HG03108 (cell line): ENCODE measurements around the gene KANSL1.
"Not testable (repeated sequence)": the region's sequence is repeated elsewhere in the genome, so short reads cannot be mapped to it uniquely, and the experiment has no call there.

Source experiments
- ATAC-seq: cut with Tn5 transposase; IDR thresholded peaks from one replicate; pipeline ENCODE4 v1.9.1; 2021; ENCODE audit warnings: moderate library complexity; ENCODE audit not compliant: unreplicated experiment

Gene KANSL1, protein sequence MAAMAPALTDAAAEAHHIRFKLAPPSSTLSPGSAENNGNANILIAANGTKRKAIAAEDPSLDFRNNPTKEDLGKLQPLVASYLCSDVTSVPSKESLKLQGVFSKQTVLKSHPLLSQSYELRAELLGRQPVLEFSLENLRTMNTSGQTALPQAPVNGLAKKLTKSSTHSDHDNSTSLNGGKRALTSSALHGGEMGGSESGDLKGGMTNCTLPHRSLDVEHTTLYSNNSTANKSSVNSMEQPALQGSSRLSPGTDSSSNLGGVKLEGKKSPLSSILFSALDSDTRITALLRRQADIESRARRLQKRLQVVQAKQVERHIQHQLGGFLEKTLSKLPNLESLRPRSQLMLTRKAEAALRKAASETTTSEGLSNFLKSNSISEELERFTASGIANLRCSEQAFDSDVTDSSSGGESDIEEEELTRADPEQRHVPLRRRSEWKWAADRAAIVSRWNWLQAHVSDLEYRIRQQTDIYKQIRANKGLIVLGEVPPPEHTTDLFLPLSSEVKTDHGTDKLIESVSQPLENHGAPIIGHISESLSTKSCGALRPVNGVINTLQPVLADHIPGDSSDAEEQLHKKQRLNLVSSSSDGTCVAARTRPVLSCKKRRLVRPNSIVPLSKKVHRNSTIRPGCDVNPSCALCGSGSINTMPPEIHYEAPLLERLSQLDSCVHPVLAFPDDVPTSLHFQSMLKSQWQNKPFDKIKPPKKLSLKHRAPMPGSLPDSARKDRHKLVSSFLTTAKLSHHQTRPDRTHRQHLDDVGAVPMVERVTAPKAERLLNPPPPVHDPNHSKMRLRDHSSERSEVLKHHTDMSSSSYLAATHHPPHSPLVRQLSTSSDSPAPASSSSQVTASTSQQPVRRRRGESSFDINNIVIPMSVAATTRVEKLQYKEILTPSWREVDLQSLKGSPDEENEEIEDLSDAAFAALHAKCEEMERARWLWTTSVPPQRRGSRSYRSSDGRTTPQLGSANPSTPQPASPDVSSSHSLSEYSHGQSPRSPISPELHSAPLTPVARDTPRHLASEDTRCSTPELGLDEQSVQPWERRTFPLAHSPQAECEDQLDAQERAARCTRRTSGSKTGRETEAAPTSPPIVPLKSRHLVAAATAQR (N-terminal part only)

DNA sequence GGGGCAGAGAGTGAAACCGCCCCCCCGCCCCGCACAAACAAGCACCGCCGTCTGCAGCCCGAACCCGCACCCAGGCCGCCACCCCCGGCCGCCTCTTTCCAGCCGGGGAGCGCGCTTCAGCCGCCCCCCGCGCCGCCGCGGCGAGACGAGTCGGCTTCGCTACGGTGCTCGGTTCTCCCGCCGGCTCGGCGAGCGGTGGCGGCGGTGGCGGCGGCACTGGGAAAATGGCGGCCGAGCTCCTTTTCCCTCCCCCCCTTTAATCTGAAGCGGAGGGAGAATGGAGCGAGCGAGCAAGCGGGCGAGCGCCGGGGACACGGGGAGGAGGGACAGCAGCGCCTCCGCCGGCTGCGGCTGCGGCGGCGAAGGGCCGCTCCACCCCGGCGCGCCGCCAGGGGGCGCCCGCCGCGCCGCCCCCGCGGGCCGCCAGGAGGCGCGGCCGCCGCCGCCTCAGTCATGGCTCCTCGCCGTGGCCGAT is at the start of gene KANSL1:
Gene KANSL1, minus strand, starts transcription at position 279 of the 475 bp plus-strand sequence. CDS start 21,286 bp downstream, outside the sequence.
- peak; percentile 53 for ATAC-seq

DNA sequence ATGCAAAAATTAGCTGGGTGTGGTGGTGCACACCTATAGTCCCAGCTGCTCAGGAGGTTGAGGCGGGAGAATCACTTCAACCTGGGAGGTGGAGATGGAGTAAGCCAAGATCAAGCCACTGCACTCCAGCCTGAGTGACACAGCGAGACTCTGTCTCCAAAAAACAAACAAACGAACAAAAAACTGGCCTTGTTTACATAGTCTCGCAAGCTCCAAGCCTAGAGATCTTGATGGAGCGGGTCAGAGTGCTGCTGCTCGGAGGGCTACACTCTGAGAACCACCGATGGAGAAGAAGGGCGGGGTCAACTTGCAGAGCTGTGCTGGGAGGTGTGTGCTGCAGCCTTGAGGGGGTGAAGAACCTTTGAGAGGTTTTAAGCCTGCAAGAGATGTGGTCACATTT is 38.1 kb upstream of the KANSL1 start:
- ATAC-seq, result not testable (repeated sequence)

DNA sequence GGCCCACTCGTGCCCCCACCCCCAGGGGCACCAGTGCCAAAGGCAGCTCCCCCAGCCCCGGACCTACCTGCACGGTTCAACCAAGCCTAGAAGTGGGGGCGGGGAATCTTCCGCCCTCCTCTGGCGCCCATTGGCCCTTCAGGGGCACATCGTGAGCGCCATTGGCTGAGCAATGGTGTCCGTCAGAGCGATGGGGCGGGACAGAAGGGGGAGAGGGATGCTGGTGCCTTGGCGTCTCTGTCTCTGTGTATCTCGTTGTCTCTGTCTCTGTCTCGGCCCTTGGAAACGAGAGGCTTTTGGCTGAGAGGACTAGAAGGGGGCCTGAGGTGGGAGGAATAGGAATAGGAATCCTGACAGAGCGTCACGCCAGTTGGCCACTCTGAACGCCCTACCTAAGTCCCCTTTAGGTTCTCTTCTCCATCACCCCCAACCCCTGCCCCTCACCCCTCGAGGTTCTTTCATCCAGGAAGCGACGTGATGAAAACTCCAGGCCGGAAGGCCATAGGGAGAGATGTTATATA is 32.1 kb upstream of the KANSL1 start:
- ATAC-seq, result peak; percentile 99

DNA sequence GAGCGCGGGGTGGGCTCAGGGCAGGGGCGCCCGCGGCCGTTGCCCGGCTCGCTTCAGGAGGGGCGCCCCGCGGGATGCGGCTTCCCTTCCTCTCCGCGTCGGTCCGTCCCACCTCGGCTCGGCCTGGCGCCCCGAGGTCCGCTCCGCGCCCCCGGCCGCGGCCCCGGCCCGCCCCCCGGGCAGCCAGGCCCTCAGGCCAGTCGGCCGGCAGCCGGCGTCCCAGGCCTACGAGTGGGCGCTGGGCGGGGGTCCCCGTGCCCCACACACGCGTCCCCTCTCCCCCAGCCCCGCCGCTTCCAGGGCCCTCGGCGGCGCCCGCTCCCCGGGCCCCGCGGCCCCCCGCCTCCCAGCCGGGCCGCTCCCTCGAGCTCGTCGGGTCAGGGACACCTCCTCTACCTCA is 31.6 kb upstream of the KANSL1 start:
- ATAC-seq, result peak; percentile 44

DNA sequence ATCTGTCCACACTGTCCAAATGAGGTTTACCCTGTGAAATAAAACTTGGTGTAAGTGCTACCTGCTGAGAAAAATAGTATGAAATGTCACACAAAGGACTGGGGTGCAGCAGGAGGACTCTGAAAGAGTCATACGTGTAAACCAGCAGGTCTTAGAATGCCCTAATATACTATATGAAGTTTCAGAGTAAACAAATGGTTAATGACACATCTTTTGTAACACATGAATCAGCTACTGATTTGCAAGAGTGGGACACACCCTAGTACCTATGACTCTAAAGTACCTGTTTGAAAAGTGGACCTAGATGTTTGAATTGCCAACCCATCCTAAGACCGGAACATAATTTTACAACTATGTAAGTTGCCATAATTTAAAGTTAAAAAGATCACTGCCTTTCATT is 29.8 kb upstream of the KANSL1 start:
- ATAC-seq, result not testable (repeated sequence)

DNA sequence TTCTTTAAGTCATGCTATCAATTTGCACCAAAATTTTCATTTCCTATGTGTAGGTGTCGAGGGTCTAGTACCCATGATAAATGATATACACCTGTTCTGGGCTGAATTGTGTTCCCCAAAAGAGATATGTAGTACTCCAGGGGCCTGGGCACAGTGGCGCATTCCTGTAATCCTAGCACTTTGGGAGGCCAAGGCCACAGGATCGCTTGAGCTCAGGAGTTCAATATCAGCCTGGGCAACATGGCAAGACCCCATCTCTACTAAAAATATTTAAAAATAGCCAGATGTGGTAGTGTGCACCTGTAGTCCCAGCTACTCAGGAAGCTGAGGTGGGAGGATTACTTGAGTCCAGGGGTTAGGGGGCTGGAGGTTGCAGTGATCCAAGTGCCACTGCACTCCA is 23.5 kb upstream of the KANSL1 start:
- no peak for ATAC-seq

DNA sequence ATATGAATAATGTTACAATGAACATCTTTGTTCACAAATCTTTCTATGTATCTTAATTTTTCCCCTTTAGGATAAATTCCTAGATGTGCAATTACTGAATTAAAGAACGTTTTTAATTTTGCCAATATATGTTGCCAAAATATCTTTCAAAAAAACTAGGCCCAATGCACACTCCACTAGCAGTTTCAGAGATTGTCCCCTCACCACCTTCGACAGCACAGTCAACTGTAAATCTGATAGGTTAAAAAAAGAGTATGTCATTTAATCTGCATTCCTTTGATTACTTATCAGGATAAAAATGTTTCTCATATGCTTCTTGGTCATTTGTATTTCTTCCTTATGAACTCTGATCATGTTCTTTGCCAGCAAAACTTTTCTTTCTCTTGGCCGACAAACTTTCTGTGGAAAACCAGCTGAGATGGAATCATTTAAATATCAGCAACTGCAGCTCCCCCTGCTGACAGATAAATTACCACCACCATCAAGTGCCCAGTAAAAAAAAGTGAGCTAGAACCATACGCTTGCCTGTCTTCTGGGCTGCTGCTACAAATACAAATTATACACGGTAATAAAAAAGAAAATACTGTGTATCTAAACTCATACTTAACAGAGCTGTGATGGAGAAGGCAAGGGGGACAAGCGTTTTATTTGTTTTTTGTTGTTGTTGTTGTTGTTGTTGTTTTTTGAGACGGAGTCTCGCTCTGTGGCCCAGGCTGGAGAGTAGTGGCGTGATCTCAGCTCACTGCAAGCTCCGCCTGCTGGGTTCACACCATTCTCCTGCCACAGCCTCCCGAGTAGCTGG is 19.6 kb upstream of the KANSL1 start:
- no peak for ATAC-seq

DNA sequence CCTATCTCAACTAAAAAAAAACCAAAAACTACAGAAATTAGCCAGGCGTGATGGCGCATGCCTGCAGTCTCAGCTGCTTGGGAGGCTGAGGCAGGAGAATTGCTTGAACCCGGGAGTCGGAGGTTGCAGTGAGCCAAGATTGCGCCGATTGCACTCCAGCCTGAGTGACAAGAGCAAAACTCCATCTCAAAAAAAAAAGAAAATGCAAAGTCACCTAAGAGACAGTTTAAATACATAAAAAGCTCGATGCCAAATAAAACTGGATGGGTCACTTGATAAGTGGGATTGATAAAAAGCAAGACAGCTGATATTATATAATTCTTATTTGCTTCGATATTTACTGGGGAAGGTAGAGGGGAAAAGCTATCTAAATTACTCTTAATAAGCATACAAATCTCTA is 15.8 kb upstream of the KANSL1 start:
- ATAC-seq, result no peak

DNA sequence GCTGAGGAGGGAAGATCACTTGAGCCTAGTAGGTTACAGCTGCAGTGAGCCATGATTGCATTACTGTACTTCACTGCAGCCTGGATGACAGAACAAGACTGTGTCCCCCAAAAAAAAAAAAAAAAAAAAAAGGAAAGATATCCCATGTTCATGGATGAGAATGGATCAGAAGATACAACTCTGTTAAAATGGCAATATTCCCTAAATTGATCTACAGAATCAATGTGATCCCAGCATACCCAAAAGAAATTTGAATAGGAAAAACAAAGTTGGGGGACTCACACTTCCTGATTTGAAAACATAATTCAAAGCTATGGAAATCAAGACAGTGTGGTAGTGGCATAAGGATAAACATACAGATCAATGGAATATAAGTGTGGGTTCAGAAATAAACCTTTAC is 12.7 kb upstream of the KANSL1 start:
- no peak for ATAC-seq

DNA sequence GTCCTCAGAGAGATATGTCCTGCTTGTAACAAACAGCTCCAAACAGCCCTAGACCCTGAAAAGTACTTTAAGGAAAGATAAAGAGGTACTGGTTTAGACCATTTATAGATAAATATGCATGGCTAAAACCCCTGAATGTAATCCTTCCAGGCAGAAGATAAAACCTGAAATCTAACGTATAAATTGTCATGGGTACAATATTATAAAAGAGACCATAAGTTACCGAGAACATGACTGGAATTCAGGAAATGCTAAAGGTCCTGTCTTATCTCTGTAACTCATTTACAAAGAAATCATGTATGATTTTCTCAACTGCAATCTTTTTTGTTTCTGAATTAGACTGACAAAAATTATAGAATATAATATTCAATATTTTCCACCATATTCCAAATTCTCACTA is 9.2 kb upstream of the KANSL1 start:
- ATAC-seq, result no peak

DNA sequence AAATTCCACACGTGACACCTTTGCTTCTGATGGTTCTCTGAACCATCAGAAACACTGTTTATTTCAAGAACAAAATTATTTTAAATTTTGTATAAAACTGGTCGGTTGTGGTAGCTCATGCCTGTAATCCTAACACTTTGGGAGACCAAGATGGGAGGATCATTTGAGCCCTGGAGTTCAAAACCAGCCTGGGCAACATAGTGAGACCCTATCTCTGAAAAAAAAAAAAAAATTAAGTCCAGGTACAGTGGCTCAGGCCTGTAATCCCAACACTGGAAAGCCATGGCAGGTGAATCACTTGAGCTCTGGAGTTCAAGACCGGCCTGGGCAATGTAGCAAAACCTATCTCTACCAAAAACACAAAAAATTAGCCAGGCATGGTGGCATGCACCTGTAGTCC is 8.3 kb upstream of the KANSL1 start:
- no peak for ATAC-seq

DNA sequence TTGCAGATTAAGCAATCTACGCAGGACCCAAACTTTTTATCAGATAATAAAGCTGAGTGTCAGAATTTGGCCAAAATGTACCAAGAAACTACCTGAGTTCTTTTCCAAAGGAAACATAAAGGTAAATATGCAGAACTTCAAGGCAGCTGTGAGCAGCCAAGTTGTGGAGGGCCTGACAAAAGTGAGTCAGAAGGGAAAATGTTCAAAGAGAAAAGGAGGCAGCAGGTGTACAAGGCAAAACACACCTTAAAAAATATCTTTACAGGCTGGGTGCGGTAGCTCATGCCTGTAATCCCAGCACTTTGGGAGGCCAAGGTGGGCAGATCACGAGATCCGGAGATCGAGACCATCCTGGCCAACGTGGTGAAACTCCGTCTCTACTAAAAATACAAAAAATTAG is 7.0 kb upstream of the KANSL1 start:
- ATAC-seq, result no peak

DNA sequence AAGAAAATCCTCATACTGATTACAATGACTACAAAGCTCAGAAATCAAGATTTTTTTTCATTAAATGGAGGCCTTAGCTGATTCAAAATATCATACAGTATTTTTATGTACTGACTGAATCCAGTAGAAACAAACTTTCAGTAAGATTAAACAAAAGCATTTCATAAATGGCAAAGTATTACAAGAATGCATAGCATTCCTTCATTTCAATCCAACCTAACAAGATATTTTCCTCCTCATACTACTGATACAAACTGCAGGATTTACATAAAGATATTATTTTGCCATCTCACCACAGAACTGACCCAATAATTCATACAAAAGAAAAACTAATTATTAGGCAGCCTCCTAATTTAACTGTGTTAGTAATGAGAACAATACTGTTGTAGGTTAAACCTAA is 6.2 kb upstream of the KANSL1 start:
- ATAC-seq, result no peak

DNA sequence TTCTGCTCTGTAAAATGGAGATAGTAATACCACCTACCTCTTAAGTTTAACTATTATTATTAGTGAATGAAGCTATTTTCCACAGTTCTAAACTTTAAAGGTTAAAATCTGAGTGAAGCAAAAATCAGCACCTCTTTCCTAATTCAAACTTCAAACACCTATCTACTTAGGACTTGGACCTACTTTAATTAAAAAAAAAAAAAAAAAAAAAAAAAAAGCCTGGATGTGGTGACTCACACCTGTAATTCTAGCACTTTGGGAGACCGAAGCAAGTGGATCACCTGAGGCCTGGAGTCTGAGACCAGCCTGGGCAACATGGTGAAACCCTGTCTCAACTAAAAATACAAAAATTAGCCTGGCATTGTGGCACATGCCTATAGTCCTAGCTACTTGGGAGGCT is 5.0 kb upstream of the KANSL1 start:
- ATAC-seq, result no peak

DNA sequence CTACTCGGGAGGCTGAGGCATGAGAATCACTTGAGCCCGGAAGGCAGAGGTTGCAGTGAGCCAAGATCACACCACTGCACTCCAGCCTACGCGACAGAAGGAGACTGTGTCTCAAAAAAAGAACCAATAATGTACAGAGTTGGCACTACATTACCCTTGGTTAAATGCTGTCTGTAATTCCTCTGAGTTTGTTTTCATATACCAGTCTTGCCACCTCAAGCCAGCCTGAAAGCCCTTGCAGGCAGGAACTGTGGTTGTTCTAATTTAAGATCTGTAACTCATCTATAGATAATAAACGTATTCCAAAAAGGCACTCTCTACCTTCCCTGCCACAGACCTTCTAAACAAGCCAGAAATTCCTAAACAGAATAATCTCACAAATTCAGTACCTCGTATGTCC is 4.3 kb upstream of the KANSL1 start:
- no peak for ATAC-seq

DNA sequence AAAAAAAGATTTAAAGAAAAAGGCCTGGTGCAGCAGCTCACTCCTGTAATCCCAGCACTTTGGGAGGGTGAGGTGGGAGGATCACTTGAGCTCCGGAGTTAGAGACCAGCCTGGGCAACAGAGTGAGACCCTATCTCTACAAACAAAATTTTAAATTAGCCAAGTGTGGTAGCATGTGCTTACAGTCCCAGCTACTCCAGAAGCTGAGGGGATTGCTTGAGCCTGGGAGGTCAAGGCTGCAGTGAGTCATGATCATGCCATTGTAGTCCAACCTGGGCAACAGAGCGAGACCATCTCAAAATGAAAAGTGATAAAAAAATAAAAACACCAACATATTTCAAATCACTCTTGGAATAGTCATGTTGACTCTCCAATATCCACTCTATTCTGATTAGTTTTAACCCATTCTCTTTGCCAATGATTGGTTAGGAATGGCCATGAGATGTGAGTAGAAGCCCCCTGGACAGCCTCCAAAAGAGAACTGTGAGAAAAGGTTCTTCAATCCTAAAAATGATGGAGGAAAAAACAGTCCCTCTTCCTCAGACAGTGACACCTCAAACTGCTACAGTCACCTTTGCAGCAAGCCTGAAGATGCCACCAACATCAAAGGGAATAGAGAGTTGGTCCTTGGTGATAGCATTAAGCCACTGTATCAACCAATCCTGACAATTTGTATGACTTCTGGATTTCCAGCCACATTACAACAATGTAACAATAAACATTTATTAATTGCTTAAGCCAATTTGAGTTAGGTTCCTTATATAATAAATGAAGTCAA is 2.9 kb upstream of the KANSL1 start:
- ATAC-seq, result no peak

DNA sequence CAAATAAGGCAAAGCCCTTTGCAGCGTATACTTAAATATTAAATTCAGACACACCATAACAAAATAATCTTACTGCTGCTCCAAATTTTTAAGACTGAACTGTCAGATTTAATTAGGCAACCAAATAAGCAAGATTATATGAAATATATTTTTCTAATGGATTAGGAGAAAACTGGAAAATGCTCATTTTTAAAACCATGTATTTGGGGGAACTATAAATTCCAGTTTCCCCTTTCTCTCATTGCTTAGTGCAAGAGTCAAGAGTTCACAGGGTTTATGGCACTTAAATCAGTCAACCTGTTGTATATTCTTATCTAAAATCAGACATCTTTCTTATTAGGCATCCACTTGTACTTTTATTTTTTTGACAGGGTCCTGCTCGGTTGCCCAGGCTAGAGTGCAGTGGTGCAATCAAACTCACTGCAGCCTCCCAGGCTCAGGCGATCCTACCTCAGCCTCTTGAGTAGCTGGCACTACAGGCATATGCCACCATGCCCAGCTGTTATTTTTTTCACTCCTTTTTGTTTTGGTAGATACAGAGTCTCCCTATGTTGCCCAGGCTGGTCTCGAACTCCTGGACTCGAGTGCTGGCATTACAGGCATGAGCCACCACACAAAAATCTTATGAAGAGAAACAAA is 2.1 kb upstream of the KANSL1 start:
- no peak for ATAC-seq

DNA sequence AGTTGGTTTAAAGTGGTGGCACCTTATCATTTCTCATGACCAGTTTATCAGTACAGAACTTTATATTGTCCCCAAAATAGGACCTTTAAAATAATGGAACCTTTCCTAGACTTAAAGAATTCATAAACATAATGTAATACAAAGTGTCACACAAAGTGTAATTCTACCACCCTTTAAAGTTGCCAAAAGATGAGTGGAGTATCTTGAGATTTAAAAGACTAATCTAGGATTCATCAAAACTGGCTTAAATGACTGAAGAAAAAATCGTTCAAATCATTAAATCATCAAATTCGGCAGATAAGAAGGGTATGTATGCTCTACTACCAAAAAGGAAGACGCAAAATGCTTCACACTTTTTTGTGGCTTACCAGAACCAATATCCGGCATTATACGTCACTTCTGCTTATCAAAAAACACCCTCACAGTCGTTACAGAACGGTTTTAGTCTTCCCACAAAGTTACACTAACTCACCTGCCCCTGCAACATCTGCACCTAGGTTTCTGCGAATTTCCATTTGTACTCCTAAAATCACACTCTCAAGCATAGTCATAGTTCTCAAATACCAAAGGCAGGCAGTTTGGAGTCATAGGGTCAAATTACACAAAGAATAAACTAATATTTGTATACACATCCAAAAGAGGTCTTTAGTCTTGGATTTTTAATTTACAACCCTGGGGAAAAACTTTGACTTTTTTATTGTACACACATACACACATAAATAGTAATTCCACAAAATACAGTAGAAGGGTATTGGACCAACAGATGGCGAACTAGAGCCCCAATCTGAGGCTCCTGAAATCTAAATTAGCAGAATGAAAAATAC is 1.4 kb upstream of the KANSL1 start:
- ATAC-seq, result no peak
